Gastrocnemius medialis (tissue), 4 donors: ENCODE results near the gene MTG2. TPM values are rescaled to one million over a fixed set of nuclear protein-coding genes. Genes with fewer than 3 reads are reported as not detected.

Source experiments
- ATAC-seq, 2 donors: fragments of 150-250 bp; one replicate each; pipeline ENCODE4 v1.9.1; 2016
- DNase-seq, 2 donors: peaks; one replicate each; pipeline ENCODE4 v3.0.0-alpha.2; 2019
- H3K27ac ChIP-seq, 4 donors: fragments of 200-600 bp; sonication (generic); 1 replicate in 1 of 4; 2 replicates in 3 of 4; pipeline ENCODE4 v1.5.1; 2016 to 2018; ENCODE audit warnings: mild to moderate bottlenecking in 2 of 4, moderate library complexity in 1 of 4
- H3K27me3 ChIP-seq, 3 donors: fragments of 200-600 bp; sonication (generic) in 2 of 3; 1 replicate in 1 of 3; 2 replicates in 2 of 3; pipeline versions ENCODE4 v1.5.1 to v1.6.0; 2016 to 2019; ENCODE audit warnings: mild to moderate bottlenecking in 1 of 3, moderate library complexity in 1 of 3
- H3K36me3 ChIP-seq, 2 donors: fragments of 200-600 bp; sonication (generic) in 1 of 2; one replicate each; pipeline ENCODE4 v1.5.1; 2017 to 2018
- H3K4me1 ChIP-seq, 2 donors: fragments of 200-600 bp; sonication (generic) in 1 of 2; one replicate each; pipeline ENCODE4 v1.5.1; 2016 to 2017; ENCODE audit warnings: mild to moderate bottlenecking in 2 of 2
- H3K4me3 ChIP-seq, 4 donors: fragments of 200-600 bp; sonication (generic) in 3 of 4; 1 replicate in 1 of 4; 2 replicates in 3 of 4; pipeline ENCODE4 v1.5.1; 2016 to 2019; ENCODE audit warnings: mild to moderate bottlenecking in 2 of 4
- H3K9me3 ChIP-seq, 3 donors: fragments of 200-600 bp; sonication (generic) in 2 of 3; 1 replicate in 1 of 3; 2 replicates in 2 of 3; pipeline ENCODE4 v1.5.1; 2016 to 2019
- CTCF ChIP-seq, 5 experiments: fragments of 450-650 bp in 3 of 5; fragments of 200-600 bp in 2 of 5; sonication (generic) in 2 of 5; IDR thresholded peaks in 4 of 5; conservative IDR thresholded peaks in 1 of 5; 1 replicate in 4 of 5; 2 replicates in 1 of 5; pipeline ENCODE4 v1.5.1; 2016 to 2019; ENCODE audit warnings: antibody characterized with exemption in 5 of 5, mild to moderate bottlenecking in 3 of 5, moderate library complexity in 3 of 5
- POLR2A ChIP-seq, 2 donors: fragments of 450-650 bp; IDR thresholded peaks; one replicate each; pipeline ENCODE4 v1.6.1; 2017; ENCODE audit warnings: antibody characterized with exemption in 2 of 2, mild to moderate bottlenecking in 2 of 2, moderate library complexity in 2 of 2
- in situ Hi-C, 4 donors: fragments of 200-750 bp; cut with MboI; loops; one replicate each; pipeline versions ENCODE4 v1.15.0 to v1.8.0; 2017; ENCODE audit warnings: low sequenced_read_pairs in 4 of 4
- intact Hi-C: fragments of 100-400 bp; cut with DNase I; formaldehyde crosslinking; loops from one replicate; pipeline ENCODE4 v1.15.1; 2023; ENCODE audit warnings: low total_unique reads
- total RNA-seq, 4 donors: library from RNA; depleted of rRNA; stranded (reverse); fragments of >200 nt; gene quantifications; one replicate each; pipeline versions ENCODE4 v1.1.0 to v1.2.3, GENCODE V29; 2016

Gene MTG2
- total RNA-seq, 4 donors from 2014 or later: 21.0 to 50.8 (median 29.3) TPM

GRCh38 chr20:62241506-62241905, 58.7 kb downstream of the MTG2 start:
- H3K27ac ChIP-seq: peak overlapping the region in 3 of 4 donors; percentile 49 to 91 (median 84)
- H3K4me3 ChIP-seq: no peak overlapping the region
- peaks cover 55 to 64% of the 10 kb centered on the region in 2 donors for H3K4me1 ChIP-seq
- H3K36me3 ChIP-seq: no peaks in the 10 kb centered on the region
- intact Hi-C loops (loop anchor here (1.0 kb wide), 1 partner anchor 59 kb away; no protein-coding TSS in a partner anchor), in situ Hi-C loops (no loop called here)
- TF ChIP-seq POLR2A (IDR thresholded peaks at IDR 0.05): no peak
- TF ChIP-seq CTCF (IDR thresholded peaks at IDR 0.05 in 4 of 5, conservative IDR thresholded peaks at IDR 0.05 in 1 of 5): no peak
- ATAC-seq (no peak), DNase-seq (no peak)
- no peaks in the 10 kb centered on the region for H3K9me3 ChIP-seq
- H3K27me3 ChIP-seq: no peaks in the 10 kb centered on the region

GRCh38 chr20:62242176-62242575, 59.3 kb downstream of the MTG2 start:
- Histone ChIP-seq H3K9me3 (no peaks in the 10 kb centered on the region), H3K36me3 (no peaks in the 10 kb centered on the region), H3K4me3 (no peak overlapping the region), H3K4me1 (peaks cover 61 to 70% of the 10 kb centered on the region in 2 donors), H3K27ac (peak overlapping the region; percentile 31 to 91 (median 66)), H3K27me3 (no peaks in the 10 kb centered on the region)
- in situ Hi-C loops (no loop called here), intact Hi-C loops (no loop called here)
- no peak for DNase-seq
- no peak for ATAC-seq
- TF ChIP-seq CTCF (IDR thresholded peaks at IDR 0.05 in 4 of 5, conservative IDR thresholded peaks at IDR 0.05 in 1 of 5) (no peak), POLR2A (IDR thresholded peaks at IDR 0.05) (no peak)

- Histone ChIP-seq H3K27ac (peak overlapping the region; percentile 15 to 92 (median 88)), H3K36me3 (no peaks in the 10 kb centered on the region), H3K4me3 (no peak overlapping the region), H3K4me1 (peaks cover 63 to 69% of the 10 kb centered on the region in 2 donors), H3K27me3 (no peaks in the 10 kb centered on the region), H3K9me3 (no peaks in the 10 kb centered on the region)
- no peak for DNase-seq
- intact Hi-C loops: no loop called here
- no peak for ATAC-seq
- in situ Hi-C loops: no loop called here
- TF ChIP-seq CTCF (IDR thresholded peaks at IDR 0.05 in 4 of 5, conservative IDR thresholded peaks at IDR 0.05 in 1 of 5) (no peak), POLR2A (IDR thresholded peaks at IDR 0.05) (no peak)
Measured at GRCh38 chr20:62243106-62243505, 60.3 kb downstream of the MTG2 start.

GRCh38 chr20:62243906-62244515, 61.2 kb downstream of the MTG2 start:
- H3K4me1 ChIP-seq: peaks cover 61 to 73% of the 10 kb centered on the region in 2 donors
- no peak for TF ChIP-seq CTCF (IDR thresholded peaks at IDR 0.05 in 4 of 5, conservative IDR thresholded peaks at IDR 0.05 in 1 of 5)
- no peak for TF ChIP-seq POLR2A (IDR thresholded peaks at IDR 0.05)
- peak overlapping the region; percentile 81 to 92 (median 88) for H3K27ac ChIP-seq
- no peaks in the 10 kb centered on the region for H3K9me3 ChIP-seq
- H3K36me3 ChIP-seq: no peaks in the 10 kb centered on the region
- intact Hi-C loops (no loop called here), in situ Hi-C loops (no loop called here)
- no peak for DNase-seq
- ATAC-seq: no peak
- no peaks in the 10 kb centered on the region for H3K27me3 ChIP-seq
- H3K4me3 ChIP-seq: no peak overlapping the region
